H9 (cell line): ENCODE results near the gene KCNC2. TPM values are rescaled to one million over a fixed set of nuclear protein-coding genes. Genes with fewer than 3 reads are reported as not detected.

Experiments used
- DNase-seq: peaks from one replicate; pipeline ENCODE4 v3.0.0-alpha.2; 2017
- H2AFZ ChIP-seq: one replicate; pipeline ENCODE4 v1.6.1; 2013; ENCODE audit warnings: mild to moderate bottlenecking, low read length, control low read depth, moderate library complexity
- H2AK5ac ChIP-seq: 2 replicates; pipeline ENCODE4 v1.6.1; 2013; ENCODE audit warnings: low read length, control low read depth, mixed read lengths; ENCODE audit not compliant: insufficient read length
- H2BK120ac ChIP-seq: one replicate; pipeline ENCODE4 v1.6.1; 2013; ENCODE audit warnings: low read depth, mild to moderate bottlenecking, low read length, control low read depth, inconsistent platforms; ENCODE audit not compliant: poor library complexity, severe bottlenecking
- H2BK12ac ChIP-seq: 2 replicates; pipeline ENCODE4 v1.6.1; 2013; ENCODE audit warnings: low read length, control low read depth, mixed read lengths, low read depth; ENCODE audit not compliant: insufficient read length
- H2BK15ac ChIP-seq: 2 replicates; pipeline ENCODE4 v1.6.1; 2013; ENCODE audit warnings: low read depth, low read length, control low read depth
- H2BK20ac ChIP-seq: one replicate; pipeline ENCODE4 v1.6.1; 2013; ENCODE audit warnings: low read depth, mild to moderate bottlenecking, low read length, control low read depth, inconsistent platforms; ENCODE audit not compliant: poor library complexity, severe bottlenecking
- H2BK5ac ChIP-seq: 2 replicates; pipeline ENCODE4 v1.6.1; 2013; ENCODE audit warnings: low read length, control low read depth, mixed read lengths; ENCODE audit not compliant: insufficient read length
- H3K14ac ChIP-seq: 2 replicates; pipeline ENCODE4 v1.6.1; 2013; ENCODE audit warnings: low read length, control low read depth; ENCODE audit not compliant: insufficient read depth
- H3K18ac ChIP-seq: 2 replicates; pipeline ENCODE4 v1.6.1; 2013; ENCODE audit warnings: low read depth, mild to moderate bottlenecking, mixed read lengths, low read length, control low read depth; ENCODE audit not compliant: insufficient read length
- H3K23ac ChIP-seq: 2 replicates; pipeline ENCODE4 v1.6.1; 2013; ENCODE audit warnings: low read length, control low read depth, mixed read lengths, low read depth; ENCODE audit not compliant: insufficient read length
- H3K23me2 ChIP-seq: 2 replicates; pipeline ENCODE4 v1.6.1; 2013; ENCODE audit warnings: low read depth, mild to moderate bottlenecking, mixed read lengths, low read length, control low read depth; ENCODE audit not compliant: insufficient read length, poor library complexity, severe bottlenecking
- H3K27ac ChIP-seq: 2 replicates; pipeline ENCODE4 v1.5.1; 2013; ENCODE audit warnings: low read length, control low read depth, mixed read lengths, low read depth; ENCODE audit not compliant: insufficient read length
- H3K27me3 ChIP-seq: 2 replicates; pipeline ENCODE4 v1.6.1; 2013; ENCODE audit warnings: low read length, control low read depth, inconsistent platforms; ENCODE audit not compliant: insufficient read depth
- H3K4ac ChIP-seq: 2 replicates; pipeline ENCODE4 v1.6.1; 2013; ENCODE audit warnings: low read depth, mild to moderate bottlenecking, control low read depth, inconsistent platforms, low read length, moderate library complexity
- H3K4me1 ChIP-seq: 2 replicates; pipeline ENCODE4 v1.6.1; 2013; ENCODE audit warnings: low read length, control low read depth, inconsistent platforms; ENCODE audit not compliant: insufficient read depth
- H3K4me2 ChIP-seq: 2 replicates; pipeline ENCODE4 v1.6.1; 2013; ENCODE audit warnings: low read length, control low read depth, mixed read lengths; ENCODE audit not compliant: insufficient read length, insufficient read depth
- H3K56ac ChIP-seq: 2 replicates; pipeline ENCODE4 v1.6.1; 2013; ENCODE audit warnings: low read depth, mild to moderate bottlenecking, mixed read lengths, low read length, control low read depth; ENCODE audit not compliant: insufficient read length
- H3K79me1 ChIP-seq: 2 replicates; pipeline ENCODE4 v1.6.1; 2013; ENCODE audit warnings: low read depth, mild to moderate bottlenecking, moderate library complexity, low read length, control low read depth, inconsistent platforms; ENCODE audit not compliant: insufficient read depth, poor library complexity, severe bottlenecking
- H3K79me2 ChIP-seq: 2 replicates; pipeline ENCODE4 v1.6.1; 2013; ENCODE audit warnings: low read length, control low read depth, inconsistent platforms; ENCODE audit not compliant: insufficient read depth
- H3K9ac ChIP-seq: 2 replicates; pipeline ENCODE4 v1.6.1; 2013; ENCODE audit warnings: low read length, control low read depth, mixed read lengths; ENCODE audit not compliant: insufficient read length; ENCODE audit errors: extremely low read depth
- H3K9me3 ChIP-seq: one replicate; pipeline ENCODE4 v1.6.1; 2013; ENCODE audit warnings: low read depth, low read length, inconsistent platforms; ENCODE audit not compliant: control insufficient read depth
- H3T11ph ChIP-seq: one replicate; pipeline ENCODE4 v1.6.1; 2013; ENCODE audit warnings: mild to moderate bottlenecking, low read length, control low read depth, inconsistent platforms
- H4K20me1 ChIP-seq: one replicate; pipeline ENCODE4 v1.6.1; 2013; ENCODE audit not compliant: control insufficient read depth, insufficient read length, insufficient read depth
- H4K5ac ChIP-seq: 2 replicates; pipeline ENCODE4 v1.6.1; 2013; ENCODE audit warnings: low read depth, mild to moderate bottlenecking, mixed read lengths, low read length, control low read depth; ENCODE audit not compliant: insufficient read length
- H4K8ac ChIP-seq: replicated peaks from 2 replicates; pipeline ENCODE4 v1.6.1; 2013; ENCODE audit warnings: low read length, control low read depth, mixed read lengths, low read depth; ENCODE audit not compliant: insufficient read length
- H4K91ac ChIP-seq: 2 replicates; pipeline ENCODE4 v1.6.1; 2013; ENCODE audit warnings: low read depth, mild to moderate bottlenecking, moderate library complexity, mixed read lengths, low read length, control low read depth; ENCODE audit not compliant: insufficient read length
- H3K27ac Mint-ChIP-seq, 3 experiments: 2 replicates in 2 of 3; 3 replicates in 1 of 3; pipeline ENCODE4 v1.8.0; 2020 to 2021; ENCODE audit warnings: mixed read lengths in 3 of 3, mild to moderate bottlenecking in 1 of 3, moderate library complexity in 1 of 3
- H3K27me3 Mint-ChIP-seq: 2 replicates; pipeline ENCODE4 v1.8.0; 2021; ENCODE audit warnings: low read depth, mild to moderate bottlenecking, moderate library complexity, mixed read lengths
- H3K36me3 Mint-ChIP-seq, 3 experiments: 2 replicates in 2 of 3; 3 replicates in 1 of 3; pipeline ENCODE4 v1.8.0; 2020 to 2021; ENCODE audit warnings: low read depth in 3 of 3, mixed read lengths in 3 of 3; ENCODE audit not compliant: insufficient read depth in 1 of 3
- H3K4me1 Mint-ChIP-seq, 2 experiments: 2 replicates each; pipeline ENCODE4 v1.8.0; 2020; ENCODE audit warnings: mixed read lengths in 2 of 2
- H3K4me3 Mint-ChIP-seq, 2 experiments: 2 replicates in 1 of 2; 3 replicates in 1 of 2; pipeline ENCODE4 v1.8.0; 2020 to 2021; ENCODE audit warnings: mild to moderate bottlenecking in 2 of 2, mixed read lengths in 2 of 2, moderate library complexity in 1 of 2
- H3K9me3 Mint-ChIP-seq, 2 experiments: 2 replicates in 1 of 2; 3 replicates in 1 of 2; pipeline ENCODE4 v1.8.0; 2020; ENCODE audit warnings: mild to moderate bottlenecking in 2 of 2, mixed read lengths in 2 of 2, moderate library complexity in 1 of 2
- CTCF ChIP-seq: fragments of 200-600 bp; sonication (generic); conservative IDR thresholded peaks from 3 replicates; pipeline ENCODE4 v1.8.0; 2021; ENCODE audit warnings: antibody characterized with exemption, mild to moderate bottlenecking
- total RNA-seq: library from RNA; stranded (reverse); gene quantifications from 2 replicates; pipeline ENCODE4 v1.2.1, GENCODE V29; 2021

Gene KCNC2
- total RNA-seq, 1 experiment from 2014 or later, result not detected

- TF ChIP-seq CTCF, result no peak
- Histone ChIP-seq H3K14ac (no peak overlapping the region), H3K18ac (no peak overlapping the region), H2BK120ac (no peak overlapping the region), H3K79me2 (no peaks in the 10 kb centered on the region), H3K27me3 (no peaks in the 10 kb centered on the region), H3T11ph (no peak overlapping the region), H3K9ac (no peak overlapping the region), H3K27ac (no peak overlapping the region), H3K79me1 (no peaks in the 10 kb centered on the region), H3K4ac (no peak overlapping the region), H4K91ac (no peak overlapping the region), H2BK20ac (no peak overlapping the region), H3K4me2 (no peak overlapping the region), H4K8ac (no peak overlapping the region), H3K23me2 (no peaks in the 10 kb centered on the region), H3K9me3 (no peaks in the 10 kb centered on the region), H2AK5ac (no peak overlapping the region), H2BK12ac (no peak overlapping the region), H2BK5ac (no peak overlapping the region), H3K56ac (no peak overlapping the region), H4K20me1 (no peaks in the 10 kb centered on the region), H2AFZ (no peak overlapping the region), H4K5ac (no peak overlapping the region), H3K23ac (no peak overlapping the region), H2BK15ac (no peak overlapping the region), H3K4me1 (no peaks in the 10 kb centered on the region)
- peaks cover 0 to 2% (median 0%) of the 10 kb centered on the region in 3 experiments; a peak in 2 of 7 replicates for H3K36me3 Mint-ChIP-seq
- H3K27me3 Mint-ChIP-seq, result no peaks in the 10 kb centered on the region
- peaks cover 3 to 5% of the 10 kb centered on the region in 2 experiments; a peak in 3 of 5 replicates for H3K9me3 Mint-ChIP-seq
- H3K27ac Mint-ChIP-seq, result no peak overlapping the region
- no peak for DNase-seq
- H3K4me3 Mint-ChIP-seq, result no peak overlapping the region
- no peaks in the 10 kb centered on the region for H3K4me1 Mint-ChIP-seq
Observed at GRCh38 chr12:75245108-75245507, 35.5 kb upstream of the KCNC2 start.
